Activated B cell treated with CpG ODN at 0.5 μM for 24 hours (primary cell): ENCODE data around the gene DOC2A. TPM values are rescaled to one million over a fixed set of nuclear protein-coding genes. Genes with fewer than 3 reads are reported as not detected.

Experiments used
- ATAC-seq: fragments of 200-7000 bp; cut with Tn5 transposase; one replicate; pipeline ENCODE4 v1.10.0; 2021; ENCODE audit warnings: low read depth, mild to moderate bottlenecking, moderate library complexity
- CTCF ChIA-PET: fragments of 350-600 bp; sonication (Branson Sonifier 250); formaldehyde crosslinking; loops from one replicate; lab custom pipeline; 2021; ENCODE audit warnings: antibody characterized with exemption; lab: Charles Lee
- POLR2A ChIA-PET: fragments of 350-600 bp; sonication (Branson Sonifier 250); formaldehyde crosslinking; loops from one replicate; lab custom pipeline; 2021; ENCODE audit warnings: antibody characterized with exemption; lab: Charles Lee
- DNase-seq: peaks from one replicate; pipeline ENCODE4 v3.0.0; 2022
- H3K27ac Mint-ChIP-seq: one replicate; pipeline ENCODE4 v1.8.0; 2020; ENCODE audit warnings: mixed read lengths
- H3K27me3 Mint-ChIP-seq: one replicate; pipeline ENCODE4 v1.8.0; 2021; ENCODE audit warnings: mixed read lengths
- H3K36me3 Mint-ChIP-seq: one replicate; pipeline ENCODE4 v1.8.0; 2021; ENCODE audit warnings: low read depth, mixed read lengths
- H3K4me1 Mint-ChIP-seq: one replicate; pipeline ENCODE4 v1.8.0; 2021; ENCODE audit warnings: mixed read lengths
- H3K4me3 Mint-ChIP-seq: one replicate; pipeline ENCODE4 v1.8.0; 2020; ENCODE audit warnings: mild to moderate bottlenecking, mixed read lengths
- H3K9me3 Mint-ChIP-seq: one replicate; pipeline ENCODE4 v1.8.0; 2020; ENCODE audit warnings: mixed read lengths
- CTCF ChIP-seq: fragments of 200-600 bp; IDR thresholded peaks from one replicate; pipeline ENCODE4 v1.8.0; 2022; ENCODE audit warnings: antibody characterized with exemption, mild to moderate bottlenecking
- intact Hi-C: fragments of 100-400 bp; cut with micrococcal nuclease; formaldehyde crosslinking; loops from one replicate; pipeline ENCODE4 v1.15.1; 2024
- total RNA-seq: library from RNA; stranded (reverse); gene quantifications from 2 replicates; pipeline ENCODE4 v1.2.3, GENCODE V29; 2022

Gene DOC2A
- total RNA-seq, 1 donor from 2014 or later = not detected

- DNase-seq = no peak
- CTCF ChIA-PET = no interaction called here
- Mint-ChIP-seq H3K9me3 (no peaks in the 10 kb centered on the region), H3K4me1 (peaks cover 8% of the 10 kb centered on the region), H3K36me3 (no peaks in the 10 kb centered on the region), H3K27ac (no peak overlapping the region), H3K27me3 (peaks cover 52% of the 10 kb centered on the region), H3K4me3 (no peak overlapping the region)
- intact Hi-C loops = no loop called here
- POLR2A ChIA-PET = interaction anchor here (0.6 kb wide), 1 partner anchor 621 kb away, joined by 3 read pairs; no protein-coding TSS in a partner anchor
- no peak for TF ChIP-seq CTCF
- peak; percentile 43 for ATAC-seq
Measured at GRCh38 chr16:30028438-30029076, 17.7 kb upstream of the DOC2A start.

GRCh38 chr16:30027588-30028437, 17.0 kb upstream of the DOC2A start:
- DNase-seq (no peak), ATAC-seq (no peak)
- POLR2A ChIA-PET = interaction anchor here (0.6 kb wide), 1 partner anchor 622 kb away, joined by 3 read pairs; no protein-coding TSS in a partner anchor
- intact Hi-C loops = no loop called here
- peaks cover 8% of the 10 kb centered on the region for H3K4me1 Mint-ChIP-seq
- TF ChIP-seq CTCF = no peak
- CTCF ChIA-PET = no interaction called here
- H3K4me3 Mint-ChIP-seq = no peak overlapping the region
- H3K9me3 Mint-ChIP-seq = no peaks in the 10 kb centered on the region
- no peak overlapping the region for H3K27ac Mint-ChIP-seq
- peaks cover 48% of the 10 kb centered on the region for H3K27me3 Mint-ChIP-seq
- H3K36me3 Mint-ChIP-seq = no peaks in the 10 kb centered on the region

- POLR2A ChIA-PET = no interaction called here
- H3K36me3 Mint-ChIP-seq = no peaks in the 10 kb centered on the region
- intact Hi-C loops = no loop called here
- ATAC-seq (no peak), DNase-seq (no peak)
- H3K27ac Mint-ChIP-seq = no peak overlapping the region
- H3K27me3 Mint-ChIP-seq = peaks cover 40% of the 10 kb centered on the region
- H3K9me3 Mint-ChIP-seq = no peaks in the 10 kb centered on the region
- no peak for TF ChIP-seq CTCF
- CTCF ChIA-PET = no interaction called here
- H3K4me3 Mint-ChIP-seq = no peak overlapping the region
- H3K4me1 Mint-ChIP-seq = peaks cover 6% of the 10 kb centered on the region
Measured at GRCh38 chr16:30026449-30026848, 15.6 kb upstream of the DOC2A start.

- H3K27me3 Mint-ChIP-seq = peaks cover 38% of the 10 kb centered on the region
- no peaks in the 10 kb centered on the region for H3K9me3 Mint-ChIP-seq
Measured at GRCh38 chr16:30025574-30025973, 14.7 kb upstream of the DOC2A start.

More at GRCh38 chr16:30025574-30025973, 14.7 kb upstream of the DOC2A start:
- POLR2A ChIA-PET = no interaction called here
- TF ChIP-seq CTCF = no peak
- Mint-ChIP-seq H3K4me1 (peaks cover 15% of the 10 kb centered on the region), H3K36me3 (no peaks in the 10 kb centered on the region), H3K27ac (no peak overlapping the region), H3K4me3 (no peak overlapping the region)
- intact Hi-C loops = no loop called here
- CTCF ChIA-PET = no interaction called here
- DNase-seq (no peak), ATAC-seq (no peak)
